Stimulated activated CD8-positive, alpha-beta memory T cell treated with anti-CD3 and anti-CD28 coated beads, Interleukin-4, amount 100 ng/mL, for 24 hours (primary cell): ENCODE data around the gene ETV5.

Source experiments
- DNase-seq: peaks from one replicate; pipeline ENCODE4 v3.0.0-alpha.2; 2020; ENCODE audit warnings: low read depth

The ETV5 gene

GRCh38 chr3:186108941-186109865 lies at the start of gene ETV5:
Gene ETV5 (minus strand): TSS chr3:186109089. CDS start chr3:186105868, 3,221 bp downstream.
- peak; percentile 91 for DNase-seq

GRCh38 chr3:186154641-186155040 lies 45.8 kb upstream of the ETV5 start:
- no peak for DNase-seq

- no peak for DNase-seq
These were observed 44.0 kb upstream of the ETV5 start for GRCh38 chr3:186152889-186153292.

GRCh38 chr3:186152361-186152798 lies 43.5 kb upstream of the ETV5 start:
- DNase-seq: no peak

GRCh38 chr3:186151077-186151971 lies 42.4 kb upstream of the ETV5 start:
- no peak for DNase-seq

GRCh38 chr3:186150041-186150830 lies 41.3 kb upstream of the ETV5 start:
- no peak for DNase-seq

- no peak for DNase-seq
These were observed 40.6 kb upstream of the ETV5 start for GRCh38 chr3:186149319-186149960.

GRCh38 chr3:186144257-186144656 lies 35.4 kb upstream of the ETV5 start:
- no peak for DNase-seq

GRCh38 chr3:186143250-186143649 lies 34.4 kb upstream of the ETV5 start:
- no peak for DNase-seq

GRCh38 chr3:186142393-186142932 lies 33.6 kb upstream of the ETV5 start:
- DNase-seq: no peak

- no peak for DNase-seq
These were observed 32.9 kb upstream of the ETV5 start for GRCh38 chr3:186141790-186142189.

GRCh38 chr3:186138272-186138981 lies 29.5 kb upstream of the ETV5 start:
- DNase-seq: no peak

GRCh38 chr3:186137051-186137685 lies 28.3 kb upstream of the ETV5 start:
- no peak for DNase-seq

- no peak for DNase-seq
These were observed 25.1 kb upstream of the ETV5 start for GRCh38 chr3:186133980-186134379.

- DNase-seq: no peak
These were observed 23.6 kb upstream of the ETV5 start for GRCh38 chr3:186132487-186132886.

- DNase-seq: no peak
These were observed 20.3 kb upstream of the ETV5 start for GRCh38 chr3:186129206-186129605.

- DNase-seq: no peak
These were observed 19.3 kb upstream of the ETV5 start for GRCh38 chr3:186128158-186128557.

- DNase-seq: no peak
These were observed 18.6 kb upstream of the ETV5 start for GRCh38 chr3:186127463-186127862.

GRCh38 chr3:186125118-186125517 lies 16.2 kb upstream of the ETV5 start:
- no peak for DNase-seq

GRCh38 chr3:186124592-186124991 lies 15.7 kb upstream of the ETV5 start:
- no peak for DNase-seq
